Stimulated activated CD4-positive, alpha-beta T cell treated with anti-CD3 and anti-CD28 coated beads, Interleukin-12 subunit alpha, Interleukin-12 subunit beta, amount 100 ng/mL, for 48 hours (primary cell): ENCODE data around the gene CRCP.
"Not testable (repeated sequence)": the region's sequence is repeated elsewhere in the genome, so short reads cannot be mapped to it uniquely, and the experiment has no call there.

Source experiments
- DNase-seq, 3 donors: peaks; one replicate each; pipeline ENCODE4 v3.0.0-alpha.2; 2020; ENCODE audit warnings: low read depth in 2 of 3, low spot score in 1 of 3

The CRCP gene

DNA sequence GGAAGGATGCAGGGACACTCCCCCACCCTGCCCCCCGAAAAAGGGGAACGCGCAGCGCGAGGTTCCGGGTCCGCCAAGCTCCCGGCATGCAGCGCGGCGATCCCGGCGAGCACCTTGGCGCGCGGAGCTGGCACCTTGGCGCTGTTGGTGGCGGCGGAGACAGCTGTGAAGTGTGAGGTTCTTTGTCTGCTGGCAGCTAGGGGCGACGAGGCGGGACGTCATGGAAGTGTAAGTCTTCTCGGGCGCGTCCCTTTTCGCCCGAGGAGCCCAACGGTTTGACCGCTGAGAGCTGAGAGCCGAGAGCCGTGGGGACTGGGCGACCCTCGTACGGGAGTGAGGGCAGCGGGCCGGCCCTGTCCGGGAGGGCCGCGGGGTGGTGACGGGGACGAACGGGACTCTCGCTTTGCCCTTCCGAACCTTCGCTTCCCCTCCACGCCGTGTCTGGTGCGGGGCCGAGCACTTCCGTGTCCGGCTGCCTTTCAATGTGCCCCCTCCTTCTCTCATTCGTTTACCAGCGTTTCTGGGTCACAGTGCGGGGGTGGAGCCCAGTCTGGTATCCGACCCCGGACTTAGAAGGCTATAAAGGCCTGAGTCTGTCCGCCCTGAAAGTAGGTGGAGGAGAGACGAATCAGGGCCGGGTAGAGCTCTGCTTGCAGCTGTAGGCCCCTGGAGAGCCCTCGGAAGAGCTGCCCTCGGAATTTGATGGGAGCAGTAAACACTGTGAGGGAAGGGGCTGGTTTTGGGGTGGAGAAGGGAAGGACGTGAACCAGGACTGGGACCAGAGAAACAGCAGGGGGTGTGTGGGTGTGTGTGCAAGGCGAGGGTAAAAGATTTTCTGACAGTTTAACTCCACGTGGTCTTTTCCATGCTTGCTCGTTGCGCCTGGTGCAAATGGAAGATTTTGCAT lies at the start of gene CRCP:
Gene CRCP (plus strand): TSS at position 105 of the 907 bp plus-strand sequence. CDS start 116 bp downstream, at position 221.
- DNase-seq, result peak; percentile 69 to 79 (median 71)

DNA sequence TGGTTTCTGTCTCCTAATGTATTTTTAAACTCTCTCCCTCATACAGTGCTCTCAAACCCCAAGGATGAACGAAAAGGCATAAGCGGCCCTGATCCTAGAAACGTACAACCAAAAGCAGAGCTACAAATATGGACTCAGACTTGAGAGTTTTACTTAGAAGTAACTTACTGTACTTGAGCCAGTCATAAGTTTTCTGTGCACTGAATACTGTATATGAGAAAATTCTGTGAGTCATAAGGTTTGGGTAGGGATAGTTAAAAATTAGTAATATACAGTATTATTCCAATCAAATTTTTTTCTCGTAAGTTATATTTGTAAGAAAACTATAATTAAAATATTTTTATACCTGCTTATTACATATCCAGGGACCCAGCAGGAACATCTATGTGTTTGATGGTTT lies 44.9 kb upstream of the CRCP start:
- no peak for DNase-seq

DNA sequence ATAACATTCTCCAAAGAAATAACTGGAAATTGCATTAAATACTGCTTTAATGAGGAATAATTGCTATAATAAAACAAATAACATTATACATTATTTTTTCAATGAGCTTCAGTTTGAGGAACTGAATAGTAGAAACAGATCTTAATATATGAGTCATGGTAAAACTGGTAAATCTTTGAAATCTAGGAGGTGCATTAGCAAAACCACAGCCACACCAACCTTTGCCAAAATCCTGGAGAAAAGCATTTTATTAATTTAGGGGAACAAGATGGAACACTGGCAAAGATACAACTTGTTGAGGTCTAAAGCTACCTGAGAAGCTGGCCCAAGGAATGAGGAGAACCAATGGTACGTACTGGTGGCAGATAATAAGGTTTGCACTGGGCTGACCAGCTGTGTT lies 44.4 kb upstream of the CRCP start:
- no peak for DNase-seq

DNA sequence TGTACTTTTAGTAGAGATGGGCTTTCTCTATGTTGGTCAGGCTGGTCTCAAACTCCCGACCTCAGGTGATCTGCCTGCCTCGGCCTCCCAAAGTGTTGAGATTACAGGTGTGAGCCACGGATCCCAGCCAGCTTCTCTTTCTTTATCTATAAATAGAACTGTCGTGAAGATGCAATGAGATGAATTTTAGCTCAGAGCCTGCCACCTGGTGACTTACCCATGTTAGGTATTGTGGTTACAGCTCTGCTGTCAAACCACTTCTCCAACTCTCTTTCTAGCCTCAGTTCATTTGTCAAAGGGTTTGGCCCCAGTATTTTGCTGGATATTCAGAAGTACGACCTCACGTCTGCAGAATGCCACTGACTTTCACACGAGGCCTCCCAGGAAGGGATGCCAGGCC lies 42.4 kb upstream of the CRCP start:
- not testable (repeated sequence) for DNase-seq

DNA sequence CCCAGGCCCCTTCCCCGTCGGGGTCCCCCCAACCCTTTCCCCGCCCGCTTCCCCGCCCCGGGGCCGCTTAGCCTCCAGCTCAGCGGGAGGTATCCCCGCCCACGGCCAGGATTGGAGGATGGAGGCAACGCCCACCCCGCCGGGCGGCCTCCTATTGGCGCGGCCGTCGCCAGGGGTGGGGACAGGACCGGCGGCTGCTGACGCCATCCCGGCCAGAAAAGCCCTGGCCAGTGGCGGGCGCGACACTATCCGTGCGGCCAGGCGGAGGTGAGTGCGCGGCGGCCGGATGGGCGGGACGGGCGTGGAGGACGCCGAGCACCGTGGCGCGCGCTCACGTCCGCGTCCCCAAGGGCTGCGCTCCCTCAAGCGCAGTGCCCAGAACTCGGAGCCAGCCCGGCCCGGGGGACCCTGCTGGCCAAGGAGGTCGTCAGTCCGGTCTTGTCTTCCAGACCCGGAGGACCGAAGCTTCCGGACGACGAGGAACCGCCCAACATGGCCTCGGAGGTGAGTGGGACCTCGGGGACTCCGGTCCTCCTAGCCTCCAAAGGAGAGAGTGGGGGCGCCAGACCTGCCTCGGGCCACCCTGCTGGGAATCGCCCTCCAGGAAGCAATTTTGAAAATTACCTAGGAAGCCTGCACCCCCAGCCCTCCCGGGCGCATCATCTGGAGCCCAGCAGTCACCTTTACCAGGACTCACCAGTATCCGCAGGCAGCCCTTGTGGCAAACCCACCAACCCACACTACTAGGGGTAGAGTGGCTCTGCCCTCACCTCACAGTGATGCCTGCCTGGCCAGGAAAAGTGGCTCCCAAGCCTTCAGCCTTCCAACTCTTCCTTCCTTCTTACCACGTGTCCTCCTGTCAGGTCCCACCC lies 38.8 kb upstream of the CRCP start, which contains the start of gene ASL:
Gene ASL (plus strand): TSS at position 230 of the 872 bp plus-strand sequence. CDS start 263 bp downstream, at position 493.
- DNase-seq, result peak; percentile 70 to 89 (median 84)

DNA sequence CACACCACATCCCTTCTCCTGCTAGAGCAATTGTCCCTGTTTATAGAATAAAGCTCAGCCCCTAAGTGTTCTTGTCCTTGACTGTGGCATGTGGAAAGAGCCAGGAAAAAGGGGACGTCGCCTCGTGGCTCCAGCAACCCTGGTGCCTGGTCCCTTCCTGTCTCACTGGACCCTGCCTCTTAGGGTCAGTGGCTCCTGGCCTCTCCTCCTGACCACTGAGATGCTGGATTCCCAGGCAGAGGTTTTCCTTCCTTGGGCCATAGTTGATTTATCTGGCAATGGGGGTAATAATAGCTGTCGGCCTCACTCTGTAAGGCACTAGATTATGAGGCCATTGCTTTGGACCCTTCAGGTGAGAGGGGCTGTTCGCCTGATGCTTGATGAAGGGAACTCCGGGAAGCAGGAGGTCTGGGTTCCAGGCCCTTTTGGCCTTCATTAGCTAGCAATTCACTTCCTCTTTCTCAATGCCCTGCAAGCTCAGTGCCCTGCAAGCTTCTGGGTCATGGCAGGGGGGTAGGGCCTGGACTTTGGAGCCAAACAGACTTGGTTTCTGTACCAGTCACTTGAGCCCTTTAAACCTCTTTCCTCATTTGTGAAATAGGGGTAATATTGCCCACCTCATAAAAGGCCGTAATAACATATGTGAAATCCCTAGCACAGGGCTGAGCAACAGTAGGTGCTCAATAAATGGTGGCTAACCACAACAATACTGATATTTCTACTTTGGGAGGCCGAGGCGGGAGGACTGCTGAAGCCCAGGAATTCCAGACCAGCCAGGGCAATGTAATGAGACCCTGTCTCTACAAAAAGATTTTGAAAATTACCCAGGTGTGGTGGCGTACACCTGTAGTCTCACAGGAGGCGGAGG lies 38.0 kb upstream of the CRCP start:
- DNase-seq, result no peak

DNA sequence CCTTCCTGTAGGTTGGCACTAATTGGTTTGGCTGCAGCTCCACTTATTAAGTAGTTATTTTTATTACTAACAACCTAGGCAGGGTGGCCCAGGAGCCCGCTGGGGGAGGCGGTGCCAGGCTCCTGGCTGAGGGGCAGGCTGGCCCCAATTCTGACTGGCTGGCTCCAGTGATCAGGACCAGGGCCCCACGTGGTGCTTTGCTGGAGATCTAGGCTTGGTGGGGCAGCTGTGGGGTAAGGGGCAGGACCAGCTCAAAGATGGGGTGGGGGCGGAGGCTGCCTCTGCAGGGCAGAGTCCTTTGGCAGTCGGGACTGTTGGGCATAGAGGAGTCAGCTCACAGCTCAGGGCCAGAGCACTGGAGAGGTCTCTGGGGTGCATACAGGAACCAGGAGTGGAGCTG lies 36.6 kb upstream of the CRCP start:
- DNase-seq, result no peak

DNA sequence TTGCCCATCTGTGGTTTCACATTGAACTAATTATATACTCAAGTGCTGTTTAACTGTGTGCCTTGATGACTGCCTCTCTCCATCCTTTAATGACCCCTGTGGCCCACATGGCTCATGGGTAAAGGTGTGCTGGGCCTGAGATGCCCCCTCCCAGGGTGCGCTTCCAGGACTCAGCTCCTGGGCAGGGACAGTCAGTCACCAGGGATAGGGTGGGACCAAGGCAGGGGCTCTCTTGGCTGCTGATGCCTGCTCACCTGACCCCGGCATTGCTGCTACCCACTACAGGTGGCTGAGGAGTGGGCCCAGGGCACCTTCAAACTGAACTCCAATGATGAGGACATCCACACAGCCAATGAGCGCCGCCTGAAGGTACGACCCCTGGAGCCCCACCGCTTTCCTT lies 32.6 kb upstream of the CRCP start:
- no peak for DNase-seq

DNA sequence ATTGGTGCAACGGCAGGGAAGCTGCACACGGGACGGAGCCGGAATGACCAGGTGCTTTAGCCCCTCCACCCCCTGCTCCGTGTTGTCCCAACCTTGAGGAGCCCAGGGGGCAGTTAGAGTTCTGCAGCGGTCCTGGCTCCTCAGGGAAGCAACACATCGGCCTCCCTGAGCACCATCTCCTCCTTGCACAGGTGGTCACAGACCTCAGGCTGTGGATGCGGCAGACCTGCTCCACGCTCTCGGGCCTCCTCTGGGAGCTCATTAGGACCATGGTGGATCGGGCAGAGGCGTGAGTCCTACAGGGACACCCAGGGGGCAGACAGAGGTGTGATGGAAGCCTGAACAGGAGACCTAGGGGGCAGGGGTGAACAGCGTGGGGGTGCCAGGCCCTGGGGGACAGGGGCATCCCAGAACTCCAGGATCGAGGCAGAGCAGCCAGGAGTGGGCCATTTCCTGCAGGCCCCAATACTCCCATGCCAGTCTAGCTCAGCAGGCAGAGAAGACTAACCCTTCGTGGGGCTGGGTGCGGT lies 31.7 kb upstream of the CRCP start:
- DNase-seq, result no peak

DNA sequence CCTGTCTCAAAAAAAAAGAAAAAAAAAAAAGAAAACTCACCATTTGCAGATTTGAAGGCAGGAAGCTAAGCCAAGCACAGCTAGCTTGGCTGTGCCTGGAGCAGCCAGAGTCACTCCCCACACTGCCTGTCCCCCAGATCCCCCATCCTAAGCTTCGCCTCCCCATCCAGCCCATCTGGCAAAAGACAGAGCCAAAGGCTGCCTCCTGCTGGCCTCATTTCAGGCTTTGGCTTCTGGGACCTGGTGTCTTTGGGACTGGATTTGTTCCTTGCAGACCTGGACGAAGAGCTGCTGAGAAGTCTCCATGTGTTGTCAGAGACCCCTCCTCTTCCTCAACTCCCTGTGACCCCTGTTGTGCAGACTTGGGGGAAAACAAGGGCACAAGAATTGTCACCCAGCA lies 31.0 kb upstream of the CRCP start:
- DNase-seq, result no peak

DNA sequence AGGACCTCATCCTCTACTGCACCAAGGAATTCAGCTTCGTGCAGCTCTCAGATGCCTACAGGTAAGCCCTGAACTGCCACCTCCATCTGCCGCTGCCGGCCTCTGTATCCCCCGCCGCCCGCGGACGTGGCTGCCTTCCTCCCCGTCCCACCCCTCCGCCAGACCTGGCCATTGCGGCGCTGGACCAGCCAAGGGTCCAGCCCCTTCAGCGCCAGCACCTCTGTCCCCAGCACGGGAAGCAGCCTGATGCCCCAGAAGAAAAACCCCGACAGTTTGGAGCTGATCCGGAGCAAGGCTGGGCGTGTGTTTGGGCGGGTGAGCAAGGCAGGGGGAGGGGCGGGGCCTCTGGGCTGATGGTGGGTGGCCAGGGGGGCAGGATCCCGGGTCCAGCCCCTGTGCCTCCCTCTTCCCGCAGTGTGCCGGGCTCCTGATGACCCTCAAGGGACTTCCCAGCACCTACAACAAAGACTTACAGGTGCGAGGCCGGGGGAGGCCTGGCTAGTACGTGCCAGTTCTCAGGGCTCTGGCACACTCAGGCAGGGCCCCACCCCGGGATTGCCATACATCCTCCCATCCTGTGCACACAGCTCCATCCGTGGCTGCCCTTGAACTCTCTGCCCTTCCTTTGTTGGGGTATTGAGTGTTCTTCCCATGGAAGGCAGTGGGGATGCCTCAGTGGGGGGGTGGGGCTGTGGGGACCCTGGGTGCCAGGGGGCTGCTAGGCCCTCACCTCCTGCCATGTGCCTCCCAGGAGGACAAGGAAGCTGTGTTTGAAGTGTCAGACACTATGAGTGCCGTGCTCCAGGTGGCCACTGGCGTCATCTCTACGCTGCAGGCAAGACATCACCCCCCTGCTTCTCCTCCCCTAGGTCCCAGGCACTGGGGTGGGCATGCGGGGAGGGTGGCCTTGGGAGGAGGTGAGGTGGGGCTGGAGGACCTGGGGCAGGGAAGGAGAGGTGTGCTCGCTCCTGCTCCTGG lies 25.5 kb upstream of the CRCP start:
- DNase-seq, result no peak

DNA sequence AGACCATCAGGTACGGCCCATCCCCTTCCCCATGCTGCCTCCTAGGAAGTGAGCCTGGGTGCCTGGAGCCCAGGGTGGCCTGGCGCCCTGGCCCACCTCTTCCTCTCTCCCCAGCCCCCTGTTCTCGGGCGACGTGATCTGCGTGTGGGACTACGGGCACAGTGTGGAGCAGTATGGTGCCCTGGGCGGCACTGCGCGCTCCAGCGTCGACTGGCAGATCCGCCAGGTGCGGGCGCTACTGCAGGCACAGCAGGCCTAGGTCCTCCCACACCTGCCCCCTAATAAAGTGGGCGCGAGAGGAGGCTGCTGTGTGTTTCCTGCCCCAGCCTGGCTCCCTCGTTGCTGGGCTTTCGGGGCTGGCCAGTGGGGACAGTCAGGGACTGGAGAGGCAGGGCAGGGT lies 22.0 kb upstream of the CRCP start:
- DNase-seq, result no peak

DNA sequence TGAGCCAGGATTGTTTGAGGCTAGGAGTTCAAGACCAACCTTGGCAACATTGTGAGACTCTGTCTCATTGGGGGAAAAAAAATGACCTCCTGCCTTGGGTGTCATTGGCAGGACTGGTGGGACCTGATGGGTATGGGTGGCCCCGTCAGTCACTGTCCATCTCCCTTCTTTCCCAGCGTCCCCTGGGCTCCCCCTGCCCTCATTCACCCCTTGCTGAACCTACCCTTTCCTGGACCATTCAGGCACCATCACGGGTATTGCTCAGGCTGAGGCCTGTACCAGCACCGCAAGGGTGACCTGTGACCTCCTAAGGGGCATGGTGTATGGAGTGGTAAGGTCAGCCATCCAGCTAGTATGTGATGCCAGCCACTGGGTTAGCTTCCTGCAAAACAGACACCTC lies 19.6 kb upstream of the CRCP start:
- DNase-seq, result no peak

DNA sequence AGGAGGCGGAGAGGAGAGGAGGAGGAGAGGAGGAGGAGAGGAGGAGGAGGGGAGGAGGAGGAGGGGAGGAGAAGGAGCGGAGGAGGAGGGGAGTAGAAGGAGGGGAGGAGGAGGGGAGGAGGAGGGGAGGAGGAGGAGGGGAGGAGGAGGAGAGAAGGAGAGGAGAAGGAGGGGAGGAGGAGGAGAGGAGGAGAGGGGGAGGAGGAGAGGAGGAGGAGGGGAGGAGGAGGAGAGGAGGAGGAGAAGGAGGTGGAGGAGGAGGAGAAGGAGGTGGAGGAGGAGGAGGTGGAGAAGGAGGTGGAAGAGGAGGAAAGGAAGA lies 15.5 kb upstream of the CRCP start:
- DNase-seq, result no peak

DNA sequence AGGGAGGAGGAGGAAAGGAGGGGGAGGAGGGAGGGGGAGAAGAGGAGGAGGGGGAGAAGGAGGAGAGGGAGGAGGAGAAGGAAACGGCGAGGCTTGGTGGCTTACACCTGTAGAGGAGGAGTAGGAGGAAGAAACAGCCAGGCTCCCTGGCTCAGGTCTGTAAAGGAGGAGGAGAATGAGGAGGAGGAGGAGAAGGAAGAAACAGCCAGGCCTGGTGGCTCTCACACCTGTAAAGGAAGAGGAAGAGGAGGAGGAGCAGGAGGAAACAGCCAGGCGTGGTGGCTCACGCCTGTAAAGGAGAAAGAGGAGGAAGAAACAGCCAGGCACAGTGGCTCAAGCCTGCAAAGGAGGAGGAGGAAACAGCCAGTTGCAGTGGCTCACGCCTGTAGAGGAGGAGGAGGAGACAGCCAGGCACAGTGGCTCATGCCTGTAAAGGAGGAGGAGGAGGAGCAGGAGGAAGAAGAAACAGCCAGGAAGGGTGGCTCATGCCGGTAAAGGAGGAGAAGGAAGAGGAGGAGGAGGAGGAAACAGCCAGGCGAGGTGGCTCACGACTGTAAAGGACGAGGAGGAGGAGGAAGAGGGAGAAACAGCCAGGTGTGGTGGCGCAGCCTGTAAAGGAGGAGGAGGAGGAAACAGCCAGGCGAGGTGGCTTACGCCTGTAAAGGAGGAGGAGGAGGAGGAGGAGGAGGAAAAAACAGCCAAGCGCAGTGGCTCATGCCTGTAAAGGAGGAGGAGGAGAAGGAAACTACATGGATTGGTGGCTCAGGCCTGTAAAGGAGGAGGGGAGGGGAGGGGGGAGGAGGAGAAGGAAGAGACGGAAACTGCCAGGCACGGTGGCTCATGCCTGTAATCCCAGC lies 14.9 kb upstream of the CRCP start:
- DNase-seq, result peak in 1 of 3 donors; percentile 24

DNA sequence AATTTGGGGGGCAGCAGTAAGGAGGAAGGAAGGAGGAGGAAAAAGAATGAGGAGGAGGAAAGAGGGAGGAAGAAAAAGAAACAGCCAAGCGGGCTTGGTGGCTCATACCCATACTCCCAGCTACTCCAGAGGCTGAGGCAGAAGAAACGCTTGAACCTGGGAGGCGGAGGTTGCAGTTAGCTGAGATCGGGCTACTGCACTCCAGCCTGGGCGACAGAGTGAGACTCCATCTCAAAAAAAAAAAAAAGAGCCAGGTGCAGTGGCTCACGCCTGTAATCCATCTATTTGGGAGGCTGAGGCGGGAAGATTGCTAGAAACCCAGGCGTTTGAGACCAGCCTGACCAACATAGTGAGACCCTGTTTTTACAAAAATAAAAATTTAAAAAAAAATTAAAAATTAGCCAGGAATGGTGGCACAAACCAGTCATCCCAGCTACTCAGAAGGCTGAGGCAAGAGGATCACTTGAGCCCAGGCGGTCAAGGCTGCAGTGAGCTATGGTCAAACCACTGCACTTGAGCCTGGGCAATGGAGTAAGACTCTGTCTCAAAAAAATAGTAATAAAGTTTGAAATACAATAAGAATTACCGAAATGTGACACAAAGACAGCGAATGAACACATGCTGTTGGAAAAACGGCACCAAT lies 14.1 kb upstream of the CRCP start:
- no peak for DNase-seq

DNA sequence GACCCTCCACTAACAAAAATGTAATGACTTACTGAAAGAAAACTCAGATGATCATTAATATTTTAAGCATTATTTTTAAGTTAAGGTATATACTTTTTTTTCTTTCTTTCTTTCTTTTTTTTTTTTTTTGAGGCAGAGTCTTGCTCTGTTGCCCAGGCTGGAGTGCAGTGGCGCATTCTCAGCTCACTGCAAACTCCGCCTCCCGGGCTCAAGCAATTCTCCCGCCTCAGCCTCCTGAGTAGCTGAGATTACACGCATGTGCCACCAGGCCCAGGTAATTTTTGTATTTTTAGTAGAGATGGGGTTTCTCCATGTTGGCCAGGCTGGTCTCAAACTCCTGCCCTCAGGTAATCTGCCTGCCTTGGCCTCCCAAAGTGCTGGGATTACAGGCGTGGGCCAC lies 12.5 kb upstream of the CRCP start:
- DNase-seq, result not testable (repeated sequence)

DNA sequence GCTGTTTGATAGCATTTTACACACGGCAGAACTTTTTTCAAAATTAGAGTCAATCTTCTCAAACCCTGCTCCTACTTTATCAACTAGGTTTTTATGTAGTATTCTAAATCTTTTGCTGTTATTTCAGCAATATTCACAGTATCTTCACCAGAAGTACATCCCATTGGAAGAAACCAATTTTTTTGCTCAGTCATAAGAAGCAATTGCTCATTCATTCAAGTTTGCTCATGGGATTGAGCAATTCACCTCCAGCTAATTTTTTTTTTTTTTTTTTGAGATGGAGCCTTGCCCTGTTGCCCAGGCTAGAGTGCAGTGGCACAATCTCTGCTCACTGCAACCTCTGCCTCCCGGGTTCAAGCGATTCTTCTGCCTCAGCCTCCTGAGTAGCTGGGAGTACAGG lies 10.7 kb upstream of the CRCP start:
- DNase-seq, result not testable (repeated sequence)
